CD4-positive, alpha-beta T cell (primary cell): ENCODE data around the gene C1QTNF8. TPM values are rescaled to one million over a fixed set of nuclear protein-coding genes. Genes with fewer than 3 reads are reported as not detected.

Experiments
- ATAC-seq: fragments of 200-7000 bp; cut with Tn5 transposase; one replicate; pipeline ENCODE4 v1.10.0; 2022; ENCODE audit warnings: mild to moderate bottlenecking; ENCODE audit not compliant: poor library complexity
- CTCF ChIA-PET: fragments of 350-600 bp; sonication (Branson Sonifier 250); formaldehyde crosslinking; loops from one replicate; lab custom pipeline; 2021; ENCODE audit warnings: antibody characterized with exemption, inconsistent platforms; lab: Charles Lee
- POLR2A ChIA-PET: fragments of 350-600 bp; sonication (Branson Sonifier 250); formaldehyde crosslinking; loops from one replicate; lab custom pipeline; 2021; ENCODE audit warnings: antibody characterized with exemption, inconsistent platforms; lab: Charles Lee
- DNase-seq, 14 experiments: peaks; one replicate each; pipeline ENCODE4 v3.0.0-alpha.2; 2013 to 2020; ENCODE audit warnings: mixed read lengths in 2 of 14
- H3K27ac ChIP-seq, 2 donors: one replicate each; pipeline versions ENCODE4 v1.5.1 to v1.7.0; 2013; ENCODE audit warnings: low read length in 2 of 2, low read depth in 1 of 2, mild to moderate bottlenecking in 1 of 2
- H3K27me3 ChIP-seq, 2 experiments: 1 replicate in 1 of 2; 2 replicates in 1 of 2; pipeline versions ENCODE4 v1.6.1 to v1.7.0; 2013; ENCODE audit warnings: low read length in 2 of 2, control low read depth in 1 of 2, mild to moderate bottlenecking in 1 of 2, moderate library complexity in 1 of 2; ENCODE audit not compliant: insufficient read depth in 2 of 2, control insufficient read depth in 1 of 2
- H3K36me3 ChIP-seq: one replicate; pipeline ENCODE4 v1.6.1; 2013; ENCODE audit warnings: low read length, control low read depth; ENCODE audit not compliant: insufficient read depth
- H3K4me1 ChIP-seq: one replicate; pipeline ENCODE4 v1.6.1; 2013; ENCODE audit warnings: low read length, control low read depth; ENCODE audit not compliant: insufficient read depth
- H3K4me3 ChIP-seq: one replicate; pipeline ENCODE4 v1.5.1; 2013; ENCODE audit warnings: mild to moderate bottlenecking, low read length, moderate library complexity
- H3K9me3 ChIP-seq, 2 experiments: 1 replicate in 1 of 2; 2 replicates in 1 of 2; pipeline versions ENCODE4 v1.6.1 to v1.7.0; 2013; ENCODE audit warnings: low read length in 2 of 2, mild to moderate bottlenecking in 2 of 2, control low read depth in 1 of 2, moderate library complexity in 1 of 2; ENCODE audit not compliant: control insufficient read depth in 1 of 2, insufficient read depth in 1 of 2
- H3K27ac Mint-ChIP-seq: one replicate; pipeline ENCODE4 v1.8.0; 2020; ENCODE audit warnings: mixed read lengths
- H3K27me3 Mint-ChIP-seq: one replicate; pipeline ENCODE4 v1.8.0; 2021; ENCODE audit warnings: mixed read lengths
- H3K36me3 Mint-ChIP-seq: one replicate; pipeline ENCODE4 v1.8.0; 2021; ENCODE audit warnings: low read depth, mixed read lengths
- H3K4me1 Mint-ChIP-seq: one replicate; pipeline ENCODE4 v1.8.0; 2021; ENCODE audit warnings: low read depth, mixed read lengths
- H3K4me3 Mint-ChIP-seq: one replicate; pipeline ENCODE4 v1.8.0; 2020; ENCODE audit warnings: mild to moderate bottlenecking, mixed read lengths
- H3K9me3 Mint-ChIP-seq: one replicate; pipeline ENCODE4 v1.8.0; 2020; ENCODE audit warnings: mixed read lengths
- intact Hi-C, 2 experiments: fragments of 100-400 bp; cut with DNase I in 1 of 2; cut with micrococcal nuclease in 1 of 2; formaldehyde crosslinking; loops; one replicate each; pipeline versions ENCODE4 v1.15.1 to v1.9.0; 2023 to 2025; cut with DNase I, micrococcal nuclease
- total RNA-seq, 174 experiments: library from RNA in 2 of 174; stranded (reverse) in 2 of 174; gene quantifications; one replicate each; pipeline ENCODE4 v1.2.3 and lab custom pipeline; 2021 to 2026
- TF ChIP-seq, protein P1 (sequence below): fragments of 200-600 bp; IDR thresholded peaks from one replicate; pipeline ENCODE4 v1.8.0; 2022; ENCODE audit warnings: antibody characterized with exemption, mild to moderate bottlenecking

C1QTNF8 gene
- total RNA-seq, 2 experiments from 2014 or later: not detected

DNA sequence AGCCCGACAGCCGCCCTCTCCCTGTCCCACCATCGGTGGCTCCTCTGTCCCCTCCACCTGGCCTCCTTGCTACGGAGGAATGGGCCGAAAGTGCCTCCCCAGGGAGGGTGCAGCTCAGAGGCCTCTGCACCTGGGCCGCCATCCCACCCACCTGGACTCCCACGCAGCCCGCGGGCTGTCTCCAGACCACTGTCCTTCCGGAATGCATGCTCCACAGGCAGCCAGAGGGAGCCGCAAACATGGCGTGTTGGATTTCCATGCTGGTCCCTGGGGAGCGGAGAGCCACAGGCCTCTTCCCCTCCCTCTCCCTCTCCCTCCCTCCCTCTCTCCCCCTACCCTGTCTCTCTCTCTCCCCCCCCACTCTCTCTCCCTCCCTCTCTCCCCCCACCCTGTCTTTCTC, 20.5 kb downstream of the C1QTNF8 start:
- H3K36me3 ChIP-seq: no peaks in the 10 kb centered on the region
- peaks cover 12% of the 10 kb centered on the region for H3K27me3 Mint-ChIP-seq
- no peak overlapping the region for H3K4me3 Mint-ChIP-seq
- no peak overlapping the region for H3K4me3 ChIP-seq
- POLR2A ChIA-PET: no interaction called here
- no peak overlapping the region for H3K27ac Mint-ChIP-seq
- intact Hi-C loops: no loop called here
- ATAC-seq (no peak), DNase-seq (no peak)
- H3K36me3 Mint-ChIP-seq: no peaks in the 10 kb centered on the region
- TF ChIP-seq, protein P1, sequence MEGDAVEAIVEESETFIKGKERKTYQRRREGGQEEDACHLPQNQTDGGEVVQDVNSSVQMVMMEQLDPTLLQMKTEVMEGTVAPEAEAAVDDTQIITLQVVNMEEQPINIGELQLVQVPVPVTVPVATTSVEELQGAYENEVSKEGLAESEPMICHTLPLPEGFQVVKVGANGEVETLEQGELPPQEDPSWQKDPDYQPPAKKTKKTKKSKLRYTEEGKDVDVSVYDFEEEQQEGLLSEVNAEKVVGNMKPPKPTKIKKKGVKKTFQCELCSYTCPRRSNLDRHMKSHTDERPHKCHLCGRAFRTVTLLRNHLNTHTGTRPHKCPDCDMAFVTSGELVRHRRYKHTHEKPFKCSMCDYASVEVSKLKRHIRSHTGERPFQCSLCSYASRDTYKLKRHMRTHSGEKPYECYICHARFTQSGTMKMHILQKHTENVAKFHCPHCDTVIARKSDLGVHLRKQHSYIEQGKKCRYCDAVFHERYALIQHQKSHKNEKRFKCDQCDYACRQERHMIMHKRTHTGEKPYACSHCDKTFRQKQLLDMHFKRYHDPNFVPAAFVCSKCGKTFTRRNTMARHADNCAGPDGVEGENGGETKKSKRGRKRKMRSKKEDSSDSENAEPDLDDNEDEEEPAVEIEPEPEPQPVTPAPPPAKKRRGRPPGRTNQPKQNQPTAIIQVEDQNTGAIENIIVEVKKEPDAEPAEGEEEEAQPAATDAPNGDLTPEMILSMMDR: no peak
- H3K27ac ChIP-seq: no peak overlapping the region
- H3K9me3 ChIP-seq: peaks cover 0 to 41% of the 10 kb centered on the region in 2 experiments
- H3K4me1 ChIP-seq: no peaks in the 10 kb centered on the region
- no peaks in the 10 kb centered on the region for H3K9me3 Mint-ChIP-seq
- peaks cover 24 to 47% of the 10 kb centered on the region in 2 experiments for H3K27me3 ChIP-seq
- H3K4me1 Mint-ChIP-seq: no peaks in the 10 kb centered on the region
- CTCF ChIA-PET: no interaction called here

DNA sequence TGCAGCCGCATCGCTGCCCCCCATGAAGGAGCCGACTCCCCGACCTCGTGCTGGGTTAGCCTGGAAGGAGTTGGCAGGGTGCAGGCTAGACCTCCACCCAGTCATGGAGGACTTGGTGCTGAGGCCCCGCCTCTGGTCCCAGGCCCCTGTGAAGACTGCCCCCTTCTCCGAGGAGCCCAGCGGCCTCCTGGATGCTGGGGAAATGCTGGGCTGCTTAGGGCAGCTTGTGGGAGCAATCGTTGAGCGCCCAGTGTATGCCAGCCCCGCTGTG, 21.7 kb downstream of the C1QTNF8 start:
- Mint-ChIP-seq H3K27ac (no peak overlapping the region), H3K4me1 (no peaks in the 10 kb centered on the region), H3K36me3 (no peaks in the 10 kb centered on the region), H3K4me3 (no peak overlapping the region), H3K27me3 (peaks cover 17% of the 10 kb centered on the region), H3K9me3 (no peaks in the 10 kb centered on the region)
- DNase-seq (no peak), ATAC-seq (no peak)
- H3K4me3 ChIP-seq: no peak overlapping the region
- H3K27ac ChIP-seq: no peak overlapping the region
- ChIA-PET POLR2A (no interaction called here), CTCF (no interaction called here)
- H3K36me3 ChIP-seq: no peaks in the 10 kb centered on the region
- peaks cover 32 to 54% of the 10 kb centered on the region in 2 experiments for H3K27me3 ChIP-seq
- H3K9me3 ChIP-seq: peaks cover 0 to 47% of the 10 kb centered on the region in 2 experiments
- no peaks in the 10 kb centered on the region for H3K4me1 ChIP-seq
- intact Hi-C loops: no loop called here
- TF ChIP-seq, protein P1: no peak

DNA sequence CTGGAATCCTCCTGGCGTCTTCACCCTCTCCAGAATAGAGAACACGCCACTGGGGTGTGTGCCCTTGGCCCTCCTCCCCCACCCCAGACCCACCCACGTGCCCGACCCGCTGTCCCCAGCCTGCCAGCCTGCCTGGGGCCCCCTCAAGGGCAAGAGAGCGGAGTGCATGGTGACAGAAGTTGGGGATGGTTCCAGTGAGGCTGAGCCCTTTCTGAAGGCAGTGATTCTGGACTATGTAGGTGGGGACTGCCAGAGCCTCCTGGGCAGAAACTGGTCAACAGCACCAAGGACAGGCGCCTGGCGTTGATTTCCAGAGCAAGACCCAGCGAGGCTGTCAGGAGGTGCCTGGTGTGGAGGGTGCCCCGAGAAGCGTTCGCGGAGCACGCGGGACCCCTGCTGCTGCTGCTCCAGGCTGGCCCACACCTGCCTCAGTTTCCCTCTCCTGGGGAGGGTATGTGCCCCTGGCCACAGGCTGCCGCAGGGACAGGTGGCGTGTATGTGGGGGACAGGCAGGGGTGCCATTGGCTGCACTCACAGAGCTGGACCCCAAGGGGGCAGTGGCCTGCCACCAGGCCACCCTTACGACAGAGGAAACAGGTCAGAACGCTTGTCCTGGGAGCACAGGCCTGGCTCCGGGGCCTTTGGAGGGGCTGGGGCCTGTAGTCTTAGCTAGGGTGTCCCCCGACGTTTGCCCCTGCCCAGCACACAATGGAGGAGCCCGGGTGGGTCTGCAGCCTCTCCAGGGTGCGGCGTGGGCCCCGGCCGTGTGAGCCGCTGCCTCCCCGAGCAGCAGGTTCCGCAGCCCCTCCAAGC, 22.3 kb downstream of the C1QTNF8 start:
- Histone ChIP-seq H3K4me3 (no peak overlapping the region), H3K27ac (no peak overlapping the region), H3K36me3 (no peaks in the 10 kb centered on the region), H3K27me3 (peaks cover 36 to 58% of the 10 kb centered on the region in 2 experiments), H3K9me3 (peaks cover 0 to 52% of the 10 kb centered on the region in 2 experiments), H3K4me1 (no peaks in the 10 kb centered on the region)
- TF ChIP-seq, protein P1: no peak
- no peaks in the 10 kb centered on the region for H3K9me3 Mint-ChIP-seq
- no peak overlapping the region for H3K4me3 Mint-ChIP-seq
- H3K4me1 Mint-ChIP-seq: no peaks in the 10 kb centered on the region
- DNase-seq (no peak), ATAC-seq (no peak)
- H3K27ac Mint-ChIP-seq: no peak overlapping the region
- CTCF ChIA-PET: no interaction called here
- POLR2A ChIA-PET: no interaction called here
- H3K36me3 Mint-ChIP-seq: no peaks in the 10 kb centered on the region
- intact Hi-C loops: no loop called here
- H3K27me3 Mint-ChIP-seq: peaks cover 17% of the 10 kb centered on the region
